ENCODE data around the gene SON. TPM values are rescaled to one million over a fixed set of nuclear protein-coding genes. Genes with fewer than 3 reads are reported as not detected.

SON gene
- total RNA-seq, 1 experiment from 2014 or later, result 183 TPM

GRCh38 chr21:33588485-33589335 is 45.9 kb downstream of the SON start, which contains the start of gene DONSON:
TSS of gene DONSON (minus strand) at chr21:33588684. CDS start at chr21:33588641, 43 bp downstream.
- ATAC-seq (peak; percentile 96), DNase-seq (ENCODE audit: low read depth, low spot score) (peak; percentile 38)
- Histone ChIP-seq H3K4me3 (ENCODE audit: low read depth in 2 of 2, low read length in 2 of 2) (peak within 1 kb of the TSS; percentile 67 to 79), H3K36me3 (ENCODE audit: control insufficient read depth, insufficient read depth, low read length) (peaks cover 4% of the 10 kb centered on the region; the same call in 1 of the 2 replicates), H3K4me1 (ENCODE audit: control insufficient read depth, insufficient read depth, low read length) (peaks cover 14% of the 10 kb centered on the region), H3K9me3 (ENCODE audit: control insufficient read depth, insufficient read depth, low read depth, low read length) (no peaks in the 10 kb centered on the region), H3K27me3 (ENCODE audit: control insufficient read depth, insufficient read depth, low read length) (no peaks in the 10 kb centered on the region), H3K27ac (ENCODE audit: low read length) (peak within 1 kb of the TSS; percentile 88)
- in situ Hi-C loops (cut with HindIII; ENCODE audit: low pct_unique_long_range_greater_than_20kb, low sequenced_read_pairs), result no loop called here
- ChIA-PET POLR2A (interaction anchor here (0.7 kb wide), 1 partner anchor 327 kb away, joined by 3 read pairs; the partner anchor contains the start of gene ATP5PO), CTCF (interaction anchor here (0.7 to 0.8 kb wide), 2 partner anchors 310 to 313 kb away, joined by 3 read pairs; no protein-coding TSS in a partner anchor)
- intact Hi-C loops (cut with micrococcal nuclease; ENCODE audit: unreplicated experiment), result no loop called here
- TF ChIP-seq TCF7L2 (IDR thresholded peaks at IDR 0.05; ENCODE audit: low read depth, low read length), result peak; percentile 54; the same call in 1 of the 2 replicates
- TF ChIP-seq SIN3A (IDR thresholded peaks at IDR 0.05; ENCODE audit: borderline replicate concordance, insufficient read depth, low read depth, low read length), result no peak
- TF ChIP-seq REST (IDR thresholded peaks at IDR 0.05; ENCODE audit: insufficient read depth in 1 of 2, low read depth in 2 of 2, low read length in 1 of 2), result no peak
- peak; percentile 68 for TF ChIP-seq POLR2AphosphoS5 (IDR thresholded peaks at IDR 0.05; ENCODE audit: low read depth, low read length)
- TF ChIP-seq CTCF (IDR thresholded peaks at IDR 0.05), result no peak
- no TSS peak for BruUV-seq (replicated peaks)

- Histone ChIP-seq H3K27me3 (ENCODE audit: control insufficient read depth, insufficient read depth, low read length) (no peaks in the 10 kb centered on the region), H3K27ac (ENCODE audit: low read length) (no peak overlapping the region), H3K36me3 (ENCODE audit: control insufficient read depth, insufficient read depth, low read length) (peaks cover 19% of the 10 kb centered on the region), H3K9me3 (ENCODE audit: control insufficient read depth, insufficient read depth, low read depth, low read length) (no peaks in the 10 kb centered on the region), H3K4me1 (ENCODE audit: control insufficient read depth, insufficient read depth, low read length) (no peaks in the 10 kb centered on the region), H3K4me3 (ENCODE audit: low read depth in 2 of 2, low read length in 2 of 2) (no peak overlapping the region)
- ATAC-seq (no peak), DNase-seq (ENCODE audit: low read depth, low spot score) (no peak)
- intact Hi-C loops (cut with micrococcal nuclease; ENCODE audit: unreplicated experiment) (no loop called here), in situ Hi-C loops (cut with HindIII; ENCODE audit: low pct_unique_long_range_greater_than_20kb, low sequenced_read_pairs) (no loop called here)
- no peak for TF ChIP-seq SIN3A (IDR thresholded peaks at IDR 0.05; ENCODE audit: borderline replicate concordance, insufficient read depth, low read depth, low read length)
- TF ChIP-seq CTCF (IDR thresholded peaks at IDR 0.05), result no peak
- TF ChIP-seq POLR2AphosphoS5 (IDR thresholded peaks at IDR 0.05; ENCODE audit: low read depth, low read length), result no peak
- CTCF ChIA-PET, result no interaction called here
- BruUV-seq (replicated peaks), result no TSS peak
- POLR2A ChIA-PET, result no interaction called here
Observed at GRCh38 chr21:33598051-33598450, 55.2 kb downstream of the SON start.
